Psoas muscle (tissue), 8 donors: ENCODE results near the gene TMEM186. TPM values are rescaled to one million over a fixed set of nuclear protein-coding genes. Genes with fewer than 3 reads are reported as not detected.

Experiments used
- ATAC-seq, 4 donors: fragments of 200-7000 bp; cut with Tn5 transposase; one replicate each; pipeline ENCODE4 v1.9.1; 2020; ENCODE audit warnings: moderate library complexity in 3 of 4, mild to moderate bottlenecking in 2 of 4
- DNase-seq, 2 donors: peaks; one replicate each; pipeline ENCODE4 v3.0.0-alpha.2; 2020
- H3K27ac ChIP-seq: fragments of 200-600 bp; one replicate; pipeline ENCODE4 v1.8.0; 2022
- H3K27me3 ChIP-seq, 3 donors: fragments of 200-600 bp in 1 of 3; one replicate each; pipeline versions ENCODE4 v1.6.1 to v1.8.0; 2013 to 2022; ENCODE audit warnings: low read length in 2 of 3, mild to moderate bottlenecking in 2 of 3, moderate library complexity in 1 of 3; ENCODE audit not compliant: insufficient read depth in 3 of 3
- H3K36me3 ChIP-seq, 2 donors: fragments of 200-600 bp in 1 of 2; one replicate each; pipeline versions ENCODE4 v1.6.1 to v1.8.0; 2013 to 2022; ENCODE audit warnings: low read depth in 1 of 2, mild to moderate bottlenecking in 1 of 2, moderate library complexity in 1 of 2; ENCODE audit not compliant: insufficient read depth in 1 of 2
- H3K4me1 ChIP-seq: fragments of 200-600 bp; one replicate; pipeline ENCODE4 v1.8.0; 2022
- H3K4me3 ChIP-seq: fragments of 200-600 bp; one replicate; pipeline ENCODE4 v1.8.0; 2022; ENCODE audit warnings: mild to moderate bottlenecking
- H3K9me3 ChIP-seq: fragments of 200-600 bp; one replicate; pipeline ENCODE4 v1.8.0; 2022
- CTCF ChIP-seq: fragments of 200-600 bp; IDR thresholded peaks from one replicate; pipeline ENCODE4 v1.8.0; 2022; ENCODE audit warnings: antibody characterized with exemption
- WGBS, 3 donors: extraction: QIAGEN DNeasy Blood & Tissue Kit; methylation state at CpG; one replicate each; pipeline versions ENCODE4 v1.1.6 to v1.1.7; 2013; 5-methylcytosine and 5-hydroxymethylcytosine counted together
- intact Hi-C, 2 donors: fragments of 100-400 bp; cut with DNase I; formaldehyde crosslinking; loops; one replicate each; pipeline versions ENCODE4 v1.11.0 to v1.14.2; 2022
- polyA plus RNA-seq, 3 donors: library from polyadenylated mRNA; stranded (reverse); fragments of 200-250 nt; gene quantifications; one replicate each; pipeline ENCODE4 v1.2.3, GENCODE V29; 2013
- total RNA-seq, 4 donors: library from RNA; stranded (reverse); fragmentation: NEBNext Ultra II Directional in 2 of 4; extraction: Animal tissue kit (Norgen Biotek cat#: 25700) in 2 of 4; gene quantifications; one replicate each; pipeline versions ENCODE4 v1.2.1 to v1.2.4, GENCODE V29; 2021 to 2023
- donor health status: healthy with polysubstance abuse.
- donor health status: DM: no; HTN: no; CAD: no; lungs with moderate emphysema.
- donor health status: Bipolar disorder and iron deficiency.
- donor health status: healthy.
- donor health status: DM: yes; HTN: yes; CAD: no.
- donor health status: DM: no; HTN: no; CAD: no.
- donor health status: DM: no; HTN: no; CAD: no.
- donor health status: DM: yes; HTN: yes; CAD: no.

Gene TMEM186
- total and polyA plus RNA-seq, 7 donors = 10.6 to 28.1 (median 14.4) TPM

GRCh38 chr16:8808613-8809353, 11.3 kb upstream of the TMEM186 start:
- no peaks in the 10 kb centered on the region for H3K4me1 ChIP-seq
- H3K27ac ChIP-seq = no peak overlapping the region
- DNase-seq (peak in 1 of 2 donors; percentile 75), ATAC-seq (no peak)
- no peak for TF ChIP-seq CTCF
- WGBS, 3 donors = 65 to 77% (median 67%) methylated on average over 11 of the region's 11 CpGs
- peaks cover 27 to 100% of the 10 kb centered on the region in 2 donors for H3K36me3 ChIP-seq
- H3K27me3 ChIP-seq = no peaks in the 10 kb centered on the region
- intact Hi-C loops = no loop called here
- no peak overlapping the region for H3K4me3 ChIP-seq
- no peaks in the 10 kb centered on the region for H3K9me3 ChIP-seq

GRCh38 chr16:8808009-8808408, 10.6 kb upstream of the TMEM186 start:
- no peak for TF ChIP-seq CTCF
- DNase-seq = no peak
- no peak for ATAC-seq
- intact Hi-C loops = no loop called here
- no peaks in the 10 kb centered on the region for H3K9me3 ChIP-seq
- no peaks in the 10 kb centered on the region for H3K27me3 ChIP-seq
- no peak overlapping the region for H3K27ac ChIP-seq
- peaks cover 28 to 100% of the 10 kb centered on the region in 2 donors for H3K36me3 ChIP-seq
- H3K4me3 ChIP-seq = no peak overlapping the region
- 97 to 99% (median 97%) methylated on average over 3 of the region's 3 CpGs for WGBS, 3 donors
- no peaks in the 10 kb centered on the region for H3K4me1 ChIP-seq

GRCh38 chr16:8807189-8807588, 9.8 kb upstream of the TMEM186 start:
- H3K4me1 ChIP-seq = no peaks in the 10 kb centered on the region

GRCh38 chr16:8806272-8806983, 9.0 kb upstream of the TMEM186 start:
- Histone ChIP-seq H3K9me3 (no peaks in the 10 kb centered on the region), H3K36me3 (peaks cover 22 to 100% of the 10 kb centered on the region in 2 donors), H3K4me3 (no peak overlapping the region), H3K4me1 (no peaks in the 10 kb centered on the region), H3K27ac (no peak overlapping the region), H3K27me3 (no peaks in the 10 kb centered on the region)
- 82 to 89% (median 87%) methylated on average over 13 of the region's 13 CpGs for WGBS, 3 donors
- no peak for ATAC-seq
- no peak for TF ChIP-seq CTCF
- no peak for DNase-seq
- intact Hi-C loops = no loop called here

More at GRCh38 chr16:8807189-8807588, 9.8 kb upstream of the TMEM186 start:
- Histone ChIP-seq H3K36me3 (peaks cover 25 to 100% of the 10 kb centered on the region in 2 donors), H3K27ac (no peak overlapping the region), H3K9me3 (no peaks in the 10 kb centered on the region), H3K27me3 (no peaks in the 10 kb centered on the region), H3K4me3 (no peak overlapping the region)
- intact Hi-C loops = no loop called here
- DNase-seq (no peak), ATAC-seq (no peak)
- WGBS, 3 donors = 91 to 98% (median 97%) methylated on average over 5 of the region's 5 CpGs
- no peak for TF ChIP-seq CTCF
